ENCODE measurements around the gene INTS11. TPM values are rescaled to one million over a fixed set of nuclear protein-coding genes. Genes with fewer than 3 reads are reported as not detected.

The INTS11 gene
- total and polyA plus RNA-seq, 2 of the 13 experiments (the other 11 are each of a cell fraction or from before 2014, with no cell fraction given), result 52.8 to 94.8 TPM

DNA sequence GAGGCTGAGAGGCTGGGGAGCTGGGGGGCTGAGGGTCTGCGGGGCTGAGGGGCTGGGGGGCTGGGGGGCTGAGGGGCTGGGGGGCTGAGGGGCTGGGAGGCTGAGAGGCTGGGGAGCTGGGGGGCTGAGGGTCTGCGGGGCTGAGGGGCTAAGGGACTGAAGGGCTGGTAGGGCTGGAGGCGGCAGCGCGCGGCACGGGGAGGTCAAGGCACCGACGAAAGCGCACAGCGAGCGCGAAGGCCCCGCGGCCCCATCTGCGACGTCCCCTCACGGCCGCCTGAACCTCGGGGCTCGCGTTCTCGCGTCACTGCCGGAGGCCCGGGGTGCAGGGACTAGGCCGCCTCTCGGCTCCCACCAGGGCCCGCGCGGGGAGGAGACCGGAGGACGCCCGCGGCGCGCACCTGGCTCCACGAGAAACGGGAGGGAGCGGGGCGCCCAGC is 356 bp downstream of the INTS11 start (continued):
- TF ChIP-seq HNRNPK (IDR thresholded peaks at IDR 0.05; ENCODE audit: low read depth, low read length, poor library complexity, severe bottlenecking) (peak; percentile 96), HHEX (CRISPR knock-in tag; IDR thresholded peaks at IDR 0.05) (no peak), ZNF235 (CRISPR knock-in tag; IDR thresholded peaks at IDR 0.05; ENCODE audit: borderline replicate concordance) (0 out of 2 replicates have a peak, but pooled peaks have one; percentile 10), CHCHD3 (CRISPR knock-in tag; IDR thresholded peaks at IDR 0.05) (peak; percentile 16; the same call in 1 of the 2 replicates), ATF7-NPFF (CRISPR knock-in tag; IDR thresholded peaks at IDR 0.05; ENCODE audit: low read depth) (0 out of 2 replicates have a peak, but pooled peaks have one; percentile 53), ATF1 (CRISPR knock-in tag; IDR thresholded peaks at IDR 0.05) (no peak), RAD21 (CRISPR knock-in tag; IDR thresholded peaks at IDR 0.05) (0 out of 2 replicates have a peak, but pooled peaks have one; percentile 18), PCBP1 (IDR thresholded peaks at IDR 0.05; ENCODE audit: borderline replicate concordance, low read depth, low read length) (0 out of 2 replicates have a peak, but pooled peaks have one; percentile 33), TAF1 (CRISPR knock-in tag; IDR thresholded peaks at IDR 0.05) (no peak), RNF2 (conservative IDR thresholded peaks at IDR 0.05; ENCODE audit: low read depth) (0 out of 2 replicates have a peak, but pooled peaks have one; percentile 36), ZNF7 (CRISPR knock-in tag; IDR thresholded peaks at IDR 0.05) (no peak), SIX1 (CRISPR knock-in tag; IDR thresholded peaks at IDR 0.05; ENCODE audit: borderline replicate concordance) (no peak)
- TF ChIP-seq, protein P1, sequence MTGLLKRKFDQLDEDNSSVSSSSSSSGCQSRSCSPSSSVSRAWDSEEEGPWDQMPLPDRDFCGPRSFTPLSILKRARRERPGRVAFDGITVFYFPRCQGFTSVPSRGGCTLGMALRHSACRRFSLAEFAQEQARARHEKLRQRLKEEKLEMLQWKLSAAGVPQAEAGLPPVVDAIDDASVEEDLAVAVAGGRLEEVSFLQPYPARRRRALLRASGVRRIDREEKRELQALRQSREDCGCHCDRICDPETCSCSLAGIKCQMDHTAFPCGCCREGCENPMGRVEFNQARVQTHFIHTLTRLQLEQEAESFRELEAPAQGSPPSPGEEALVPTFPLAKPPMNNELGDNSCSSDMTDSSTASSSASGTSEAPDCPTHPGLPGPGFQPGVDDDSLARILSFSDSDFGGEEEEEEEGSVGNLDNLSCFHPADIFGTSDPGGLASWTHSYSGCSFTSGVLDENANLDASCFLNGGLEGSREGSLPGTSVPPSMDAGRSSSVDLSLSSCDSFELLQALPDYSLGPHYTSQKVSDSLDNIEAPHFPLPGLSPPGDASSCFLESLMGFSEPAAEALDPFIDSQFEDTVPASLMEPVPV (CRISPR knock-in tag; IDR thresholded peaks at IDR 0.05), result no peak; the same call in 1 of the 2 replicates
- TF ChIP-seq, protein P2, sequence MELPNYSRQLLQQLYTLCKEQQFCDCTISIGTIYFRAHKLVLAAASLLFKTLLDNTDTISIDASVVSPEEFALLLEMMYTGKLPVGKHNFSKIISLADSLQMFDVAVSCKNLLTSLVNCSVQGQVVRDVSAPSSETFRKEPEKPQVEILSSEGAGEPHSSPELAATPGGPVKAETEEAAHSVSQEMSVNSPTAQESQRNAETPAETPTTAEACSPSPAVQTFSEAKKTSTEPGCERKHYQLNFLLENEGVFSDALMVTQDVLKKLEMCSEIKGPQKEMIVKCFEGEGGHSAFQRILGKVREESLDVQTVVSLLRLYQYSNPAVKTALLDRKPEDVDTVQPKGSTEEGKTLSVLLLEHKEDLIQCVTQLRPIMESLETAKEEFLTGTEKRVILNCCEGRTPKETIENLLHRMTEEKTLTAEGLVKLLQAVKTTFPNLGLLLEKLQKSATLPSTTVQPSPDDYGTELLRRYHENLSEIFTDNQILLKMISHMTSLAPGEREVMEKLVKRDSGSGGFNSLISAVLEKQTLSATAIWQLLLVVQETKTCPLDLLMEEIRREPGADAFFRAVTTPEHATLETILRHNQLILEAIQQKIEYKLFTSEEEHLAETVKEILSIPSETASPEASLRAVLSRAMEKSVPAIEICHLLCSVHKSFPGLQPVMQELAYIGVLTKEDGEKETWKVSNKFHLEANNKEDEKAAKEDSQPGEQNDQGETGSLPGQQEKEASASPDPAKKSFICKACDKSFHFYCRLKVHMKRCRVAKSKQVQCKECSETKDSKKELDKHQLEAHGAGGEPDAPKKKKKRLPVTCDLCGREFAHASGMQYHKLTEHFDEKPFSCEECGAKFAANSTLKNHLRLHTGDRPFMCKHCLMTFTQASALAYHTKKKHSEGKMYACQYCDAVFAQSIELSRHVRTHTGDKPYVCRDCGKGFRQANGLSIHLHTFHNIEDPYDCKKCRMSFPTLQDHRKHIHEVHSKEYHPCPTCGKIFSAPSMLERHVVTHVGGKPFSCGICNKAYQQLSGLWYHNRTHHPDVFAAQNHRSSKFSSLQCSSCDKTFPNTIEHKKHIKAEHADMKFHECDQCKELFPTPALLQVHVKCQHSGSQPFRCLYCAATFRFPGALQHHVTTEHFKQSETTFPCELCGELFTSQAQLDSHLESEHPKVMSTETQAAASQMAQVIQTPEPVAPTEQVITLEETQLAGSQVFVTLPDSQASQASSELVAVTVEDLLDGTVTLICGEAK (IDR thresholded peaks at IDR 0.05), result no peak
- TF ChIP-seq, protein P2 (CRISPR knock-in tag; IDR thresholded peaks at IDR 0.05), result 0 out of 2 replicates have a peak, but pooled peaks have one; percentile 17
- TF ChIP-seq, protein P3, sequence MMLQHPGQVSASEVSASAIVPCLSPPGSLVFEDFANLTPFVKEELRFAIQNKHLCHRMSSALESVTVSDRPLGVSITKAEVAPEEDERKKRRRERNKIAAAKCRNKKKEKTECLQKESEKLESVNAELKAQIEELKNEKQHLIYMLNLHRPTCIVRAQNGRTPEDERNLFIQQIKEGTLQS (CRISPR knock-in tag; IDR thresholded peaks at IDR 0.05), result 0 out of 2 replicates have a peak, but pooled peaks have one; percentile 33
- TF ChIP-seq, protein P4, sequence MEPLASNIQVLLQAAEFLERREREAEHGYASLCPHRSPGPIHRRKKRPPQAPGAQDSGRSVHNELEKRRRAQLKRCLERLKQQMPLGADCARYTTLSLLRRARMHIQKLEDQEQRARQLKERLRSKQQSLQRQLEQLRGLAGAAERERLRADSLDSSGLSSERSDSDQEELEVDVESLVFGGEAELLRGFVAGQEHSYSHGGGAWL (CRISPR knock-in tag; IDR thresholded peaks at IDR 0.05), result peak; percentile 19
